Measurements from ENCODE around the gene ZNF41. TPM values are rescaled to one million over a fixed set of nuclear protein-coding genes. Genes with fewer than 3 reads are reported as not detected.

Gene ZNF41
- total RNA-seq, 4 donors from 2014 or later = 10.3 to 21.2 (median 16.1) TPM

DNA sequence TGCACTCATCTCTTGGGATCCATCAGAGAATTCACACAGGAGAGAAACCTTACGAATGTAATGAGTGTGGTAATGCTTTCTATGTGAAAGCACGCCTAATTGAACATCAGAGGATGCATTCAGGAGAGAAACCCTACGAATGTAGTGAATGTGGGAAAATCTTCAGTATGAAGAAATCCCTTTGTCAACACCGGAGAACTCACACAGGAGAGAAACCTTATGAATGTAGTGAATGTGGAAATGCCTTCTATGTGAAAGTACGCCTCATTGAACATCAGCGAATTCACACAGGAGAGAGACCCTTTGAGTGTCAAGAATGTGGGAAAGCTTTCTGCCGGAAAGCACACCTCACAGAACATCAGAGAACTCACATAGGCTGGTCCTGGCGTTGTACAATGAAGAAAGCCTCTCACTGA lies 69.8 kb downstream of the ZNF41 start:
- no peaks in the 10 kb centered on the region for H3K27me3 ChIP-seq
- H3K4me3 ChIP-seq = no peak overlapping the region
- no peaks in the 10 kb centered on the region for H3K4me1 ChIP-seq
- no peak for TF ChIP-seq POLR2A (IDR thresholded peaks at IDR 0.05)
- TF ChIP-seq, protein P1, sequence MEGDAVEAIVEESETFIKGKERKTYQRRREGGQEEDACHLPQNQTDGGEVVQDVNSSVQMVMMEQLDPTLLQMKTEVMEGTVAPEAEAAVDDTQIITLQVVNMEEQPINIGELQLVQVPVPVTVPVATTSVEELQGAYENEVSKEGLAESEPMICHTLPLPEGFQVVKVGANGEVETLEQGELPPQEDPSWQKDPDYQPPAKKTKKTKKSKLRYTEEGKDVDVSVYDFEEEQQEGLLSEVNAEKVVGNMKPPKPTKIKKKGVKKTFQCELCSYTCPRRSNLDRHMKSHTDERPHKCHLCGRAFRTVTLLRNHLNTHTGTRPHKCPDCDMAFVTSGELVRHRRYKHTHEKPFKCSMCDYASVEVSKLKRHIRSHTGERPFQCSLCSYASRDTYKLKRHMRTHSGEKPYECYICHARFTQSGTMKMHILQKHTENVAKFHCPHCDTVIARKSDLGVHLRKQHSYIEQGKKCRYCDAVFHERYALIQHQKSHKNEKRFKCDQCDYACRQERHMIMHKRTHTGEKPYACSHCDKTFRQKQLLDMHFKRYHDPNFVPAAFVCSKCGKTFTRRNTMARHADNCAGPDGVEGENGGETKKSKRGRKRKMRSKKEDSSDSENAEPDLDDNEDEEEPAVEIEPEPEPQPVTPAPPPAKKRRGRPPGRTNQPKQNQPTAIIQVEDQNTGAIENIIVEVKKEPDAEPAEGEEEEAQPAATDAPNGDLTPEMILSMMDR (IDR thresholded peaks at IDR 0.05) = no peak
- no peak overlapping the region for H3K27ac ChIP-seq
- no peak for DNase-seq
- H3K9me3 ChIP-seq = peaks cover 0 to 16% (median 2%) of the 10 kb centered on the region in 4 donors
- H3K36me3 ChIP-seq = no peaks in the 10 kb centered on the region

Other genes with a start within 250 kb of the ZNF41 start
- not detected for gene ZNF157, start 112.6 kb downstream of the ZNF41 start, total RNA-seq
- 10 to 100 TPM; 55.7 to 78.4 (median 72.5) TPM for gene ARAF, start 78.0 kb upstream of the ZNF41 start, total RNA-seq
- 10 to 100 TPM; 22.5 to 80.0 (median 39.7) TPM for gene TIMP1, start 99.2 kb upstream of the ZNF41 start, total RNA-seq
- under 1 TPM in 1 of 4 donors, not detected in 3; 0.67 TPM for gene SYN1, start 136.6 kb upstream of the ZNF41 start, total RNA-seq
- 1 to 10 TPM; 1.1 to 7.4 (median 4.4) TPM for gene CFP, start 146.7 kb upstream of the ZNF41 start, total RNA-seq
- 10 to 100 TPM; 14.9 to 18.2 (median 16.1) TPM for gene ELK1, start 167.3 kb upstream of the ZNF41 start, total RNA-seq
- gene UXT, start 176.0 kb upstream of the ZNF41 start, total RNA-seq = 100 to 1,000 TPM in 1 of 4 donors, 10 to 100 TPM in 3; 40.5 to 148 (median 77.5) TPM

All from Peyer's patch (tissue), 4 donors.